ENCODE data around the gene SLIT3. TPM values are rescaled to one million over a fixed set of nuclear protein-coding genes. Genes with fewer than 3 reads are reported as not detected.

Gene SLIT3
- total RNA-seq, 2 experiments from 2014 or later: 0.15 TPM; not detected in 1

GRCh38 chr5:169101966-169102365 lies 199.0 kb downstream of the SLIT3 start:
- no peaks in the 10 kb centered on the region for H3K36me3 Mint-ChIP-seq (ENCODE audit: low read depth)
- no peak overlapping the region for H3K4me3 Mint-ChIP-seq
- no peaks in the 10 kb centered on the region for H3K4me1 Mint-ChIP-seq
- DNase-seq: no peak
- H3K9me3 Mint-ChIP-seq: no peaks in the 10 kb centered on the region
- POLR2A ChIA-PET: no interaction called here
- no peaks in the 10 kb centered on the region for H3K27me3 Mint-ChIP-seq
- CTCF ChIA-PET: no interaction called here
- no peak overlapping the region for H3K27ac Mint-ChIP-seq

GRCh38 chr5:169100735-169101075 lies 200.2 kb downstream of the SLIT3 start:
- Mint-ChIP-seq H3K36me3 (ENCODE audit: low read depth) (no peaks in the 10 kb centered on the region), H3K4me1 (no peaks in the 10 kb centered on the region), H3K4me3 (no peak overlapping the region), H3K27me3 (no peaks in the 10 kb centered on the region), H3K9me3 (no peaks in the 10 kb centered on the region), H3K27ac (no peak overlapping the region)
- POLR2A ChIA-PET: no interaction called here
- no peak for DNase-seq
- CTCF ChIA-PET: no interaction called here

- H3K4me1 Mint-ChIP-seq: no peaks in the 10 kb centered on the region
- no peak for DNase-seq
- no peak overlapping the region for H3K4me3 Mint-ChIP-seq
- no peaks in the 10 kb centered on the region for H3K27me3 Mint-ChIP-seq
- no peak overlapping the region for H3K27ac Mint-ChIP-seq
- ChIA-PET CTCF (no interaction called here), POLR2A (no interaction called here)
- no peaks in the 10 kb centered on the region for H3K9me3 Mint-ChIP-seq
- no peaks in the 10 kb centered on the region for H3K36me3 Mint-ChIP-seq (ENCODE audit: low read depth)
Measured at GRCh38 chr5:169099801-169100734, 200.9 kb downstream of the SLIT3 start.

- Mint-ChIP-seq H3K27me3 (no peaks in the 10 kb centered on the region), H3K36me3 (ENCODE audit: low read depth) (no peaks in the 10 kb centered on the region), H3K4me3 (no peak overlapping the region), H3K9me3 (no peaks in the 10 kb centered on the region), H3K27ac (no peak overlapping the region), H3K4me1 (no peaks in the 10 kb centered on the region)
- DNase-seq: no peak
- ChIA-PET POLR2A (no interaction called here), CTCF (no interaction called here)
Measured at GRCh38 chr5:169098331-169099121, 202.4 kb downstream of the SLIT3 start.

GRCh38 chr5:169097374-169098326 lies 203.3 kb downstream of the SLIT3 start:
- H3K9me3 Mint-ChIP-seq: no peaks in the 10 kb centered on the region
- ChIA-PET CTCF (no interaction called here), POLR2A (no interaction called here)
- no peak for DNase-seq
- no peak overlapping the region for H3K27ac Mint-ChIP-seq
- no peaks in the 10 kb centered on the region for H3K4me1 Mint-ChIP-seq
- no peak overlapping the region for H3K4me3 Mint-ChIP-seq
- no peaks in the 10 kb centered on the region for H3K27me3 Mint-ChIP-seq
- H3K36me3 Mint-ChIP-seq (ENCODE audit: low read depth): no peaks in the 10 kb centered on the region

GRCh38 chr5:169095976-169096375 lies 205.0 kb downstream of the SLIT3 start:
- H3K4me1 Mint-ChIP-seq: no peaks in the 10 kb centered on the region
- CTCF ChIA-PET: no interaction called here
- POLR2A ChIA-PET: no interaction called here
- H3K27ac Mint-ChIP-seq: no peak overlapping the region
- H3K4me3 Mint-ChIP-seq: no peak overlapping the region
- H3K36me3 Mint-ChIP-seq (ENCODE audit: low read depth): no peaks in the 10 kb centered on the region
- H3K27me3 Mint-ChIP-seq: no peaks in the 10 kb centered on the region
- DNase-seq: no peak
- no peaks in the 10 kb centered on the region for H3K9me3 Mint-ChIP-seq

GRCh38 chr5:169095410-169095960 lies 205.5 kb downstream of the SLIT3 start:
- Mint-ChIP-seq H3K27me3 (no peaks in the 10 kb centered on the region), H3K36me3 (ENCODE audit: low read depth) (no peaks in the 10 kb centered on the region), H3K27ac (no peak overlapping the region), H3K9me3 (no peaks in the 10 kb centered on the region), H3K4me3 (no peak overlapping the region), H3K4me1 (no peaks in the 10 kb centered on the region)
- ChIA-PET CTCF (no interaction called here), POLR2A (no interaction called here)
- no peak for DNase-seq

- DNase-seq: no peak
- ChIA-PET POLR2A (no interaction called here), CTCF (no interaction called here)
- H3K9me3 Mint-ChIP-seq: no peaks in the 10 kb centered on the region
- H3K4me1 Mint-ChIP-seq: no peaks in the 10 kb centered on the region
- no peaks in the 10 kb centered on the region for H3K27me3 Mint-ChIP-seq
- H3K27ac Mint-ChIP-seq: no peak overlapping the region
- H3K36me3 Mint-ChIP-seq (ENCODE audit: low read depth): no peaks in the 10 kb centered on the region
- no peak overlapping the region for H3K4me3 Mint-ChIP-seq
Measured at GRCh38 chr5:169094586-169095409, 206.1 kb downstream of the SLIT3 start.

- ChIA-PET CTCF (no interaction called here), POLR2A (no interaction called here)
- H3K9me3 Mint-ChIP-seq: no peaks in the 10 kb centered on the region
- no peak for DNase-seq
- no peaks in the 10 kb centered on the region for H3K4me1 Mint-ChIP-seq
- no peaks in the 10 kb centered on the region for H3K27me3 Mint-ChIP-seq
- H3K4me3 Mint-ChIP-seq: no peak overlapping the region
- no peak overlapping the region for H3K27ac Mint-ChIP-seq
- no peaks in the 10 kb centered on the region for H3K36me3 Mint-ChIP-seq (ENCODE audit: low read depth)
Measured at GRCh38 chr5:169091396-169091980, 209.5 kb downstream of the SLIT3 start.

- POLR2A ChIA-PET: no interaction called here
- no peak overlapping the region for H3K27ac Mint-ChIP-seq
Measured at GRCh38 chr5:169089343-169089742, 211.6 kb downstream of the SLIT3 start.

GRCh38 chr5:169088028-169088725 lies 212.8 kb downstream of the SLIT3 start:
- ChIA-PET CTCF (no interaction called here), POLR2A (no interaction called here)
- Mint-ChIP-seq H3K36me3 (ENCODE audit: low read depth) (no peaks in the 10 kb centered on the region), H3K9me3 (no peaks in the 10 kb centered on the region), H3K27me3 (no peaks in the 10 kb centered on the region), H3K27ac (no peak overlapping the region), H3K4me3 (no peak overlapping the region), H3K4me1 (no peaks in the 10 kb centered on the region)
- no peak for DNase-seq

More at GRCh38 chr5:169089343-169089742, 211.6 kb downstream of the SLIT3 start:
- H3K4me3 Mint-ChIP-seq: no peak overlapping the region
- no peaks in the 10 kb centered on the region for H3K27me3 Mint-ChIP-seq
- H3K36me3 Mint-ChIP-seq (ENCODE audit: low read depth): no peaks in the 10 kb centered on the region
- H3K4me1 Mint-ChIP-seq: no peaks in the 10 kb centered on the region
- no peaks in the 10 kb centered on the region for H3K9me3 Mint-ChIP-seq
- CTCF ChIA-PET: no interaction called here
- no peak for DNase-seq
